ENCODE measurements around the gene UIMC1.

The UIMC1 gene

GRCh38 chr5:176869501-176870109, 137.0 kb downstream of the UIMC1 start:
- DNase-seq (ENCODE audit: low spot score) = no peak

DNA sequence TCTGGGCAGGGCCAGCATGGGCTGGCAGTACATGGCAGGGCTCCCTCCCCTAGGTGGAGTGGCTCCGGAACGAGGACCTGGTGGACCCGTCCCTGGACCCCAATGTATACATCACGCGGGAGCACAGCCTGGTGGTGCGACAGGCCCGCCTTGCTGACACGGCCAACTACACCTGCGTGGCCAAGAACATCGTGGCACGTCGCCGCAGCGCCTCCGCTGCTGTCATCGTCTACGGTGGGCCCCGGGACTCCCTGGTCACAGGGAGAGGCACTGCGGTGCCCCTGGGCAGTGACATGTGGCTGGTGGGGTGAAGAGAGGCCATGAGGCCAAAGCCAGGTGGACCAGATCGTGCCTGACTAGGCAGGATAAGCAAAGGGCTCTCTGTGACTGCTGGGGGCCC, 137.8 kb downstream of the UIMC1 start:
- no peak for DNase-seq (ENCODE audit: low spot score)

GRCh38 chr5:176868126-176868525, 138.5 kb downstream of the UIMC1 start:
- no peak for DNase-seq (ENCODE audit: low spot score)

DNA sequence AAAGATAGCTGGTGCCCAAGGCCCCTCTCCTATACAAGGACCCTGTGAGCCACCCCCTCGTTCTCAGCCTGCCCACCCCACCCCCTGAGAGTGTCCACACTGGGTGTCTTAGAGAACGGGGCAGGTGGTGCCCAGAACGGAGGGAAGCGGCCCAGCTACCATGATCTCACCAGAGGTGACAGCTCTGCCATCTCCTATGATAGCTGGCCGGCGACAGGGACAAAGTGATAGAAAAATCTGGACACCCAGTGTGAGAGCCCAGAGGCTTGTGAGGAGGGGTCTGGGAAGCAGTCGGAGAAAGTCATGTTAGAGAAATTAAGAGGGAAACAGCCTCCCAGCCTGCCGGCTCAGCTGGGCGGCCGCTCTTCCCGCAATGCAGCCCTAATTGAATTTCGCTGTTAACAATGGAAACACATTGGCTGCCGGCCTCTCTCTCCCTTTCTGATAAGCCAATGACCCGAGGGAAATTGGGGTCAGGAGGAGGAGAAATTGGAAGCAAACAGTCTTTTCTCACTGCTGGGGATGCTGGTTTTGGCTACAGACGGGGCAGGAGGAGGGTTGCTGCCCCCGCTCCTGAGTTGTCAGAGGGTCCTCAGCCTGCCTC, 139.8 kb downstream of the UIMC1 start:
- DNase-seq (ENCODE audit: low spot score) = no peak

- no peak for DNase-seq (ENCODE audit: low spot score)
Observed at GRCh38 chr5:176865964-176866363, 140.6 kb downstream of the UIMC1 start.

DNA sequence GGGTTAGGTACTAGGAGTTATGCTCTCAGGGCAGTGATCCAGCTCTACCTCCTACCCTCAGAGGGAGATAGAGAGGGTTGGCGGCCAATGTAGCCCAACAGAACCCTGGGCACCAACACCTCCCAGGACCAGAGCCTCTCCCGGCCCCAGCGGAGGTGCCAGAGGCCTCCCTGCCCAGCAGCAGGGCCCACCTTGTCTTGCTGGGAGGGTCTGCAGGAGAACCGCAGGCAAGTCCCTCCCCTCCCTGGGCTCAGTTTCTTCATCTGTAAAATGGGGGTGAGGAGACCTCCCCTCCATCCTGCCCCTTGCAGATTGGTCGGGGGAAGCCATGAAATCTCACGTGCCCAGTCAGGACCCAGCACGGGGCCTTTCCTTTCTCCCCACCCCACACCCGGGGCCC, 141.8 kb downstream of the UIMC1 start:
- DNase-seq (ENCODE audit: low spot score) = no peak

- no peak for DNase-seq (ENCODE audit: low spot score)
Observed at GRCh38 chr5:176863765-176864098, 142.8 kb downstream of the UIMC1 start.

- DNase-seq (ENCODE audit: low spot score) = no peak
Observed at GRCh38 chr5:176863041-176863764, 143.4 kb downstream of the UIMC1 start.

- DNase-seq (ENCODE audit: low spot score) = no peak
Observed at GRCh38 chr5:176862330-176862995, 144.1 kb downstream of the UIMC1 start.

GRCh38 chr5:176861276-176861675, 145.3 kb downstream of the UIMC1 start:
- no peak for DNase-seq (ENCODE audit: low spot score)

DNA sequence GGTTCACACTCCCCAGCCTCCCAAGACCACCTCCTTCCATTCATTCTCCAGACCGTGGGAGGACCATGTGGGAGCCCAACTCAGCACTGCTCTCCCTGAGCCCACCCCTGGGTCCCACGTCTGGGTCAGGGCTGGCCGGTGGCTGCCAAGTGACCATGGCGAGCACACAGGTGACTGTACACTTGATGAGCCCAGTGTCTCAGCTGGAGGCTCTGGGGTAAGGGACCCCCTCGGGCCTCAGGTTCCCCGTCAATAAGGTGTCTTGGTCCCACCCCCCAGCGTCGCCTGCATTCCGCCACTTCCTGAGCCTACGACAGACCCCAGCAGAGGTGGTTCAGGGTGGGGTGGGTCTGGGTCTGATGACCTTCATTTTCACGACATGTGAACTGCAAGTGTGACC, 146.2 kb downstream of the UIMC1 start:
- no peak for DNase-seq (ENCODE audit: low spot score)

GRCh38 chr5:176859916-176860315, 146.7 kb downstream of the UIMC1 start:
- DNase-seq (ENCODE audit: low spot score) = no peak

GRCh38 chr5:176857894-176858273, 148.7 kb downstream of the UIMC1 start:
- no peak for DNase-seq (ENCODE audit: low spot score)

GRCh38 chr5:176857216-176857893, 149.2 kb downstream of the UIMC1 start:
- no peak for DNase-seq (ENCODE audit: low spot score)

- DNase-seq (ENCODE audit: low spot score) = no peak
Observed at GRCh38 chr5:176856746-176857145, 149.8 kb downstream of the UIMC1 start.

DNA sequence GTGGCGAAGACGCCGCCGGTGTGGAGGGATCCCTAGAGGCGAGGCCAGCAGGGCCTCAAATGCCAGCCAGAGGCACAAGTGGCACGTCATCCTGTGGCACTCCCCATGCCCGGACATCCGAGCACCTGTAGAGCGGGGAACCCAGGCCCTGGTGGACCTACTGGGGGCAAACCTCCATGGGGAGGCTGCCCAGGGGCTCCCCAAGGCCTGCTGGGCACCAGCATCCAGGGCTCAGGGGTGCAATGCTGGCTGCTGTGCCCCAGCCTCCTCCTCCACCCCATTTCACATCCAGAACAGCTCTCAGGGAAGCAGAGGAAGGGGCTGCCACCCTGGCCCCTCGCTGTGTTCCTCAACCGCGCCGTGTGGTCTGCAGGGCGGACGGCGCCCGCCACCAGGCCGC, 151.0 kb downstream of the UIMC1 start:
- no peak for DNase-seq (ENCODE audit: low spot score)
